Lung (tissue), 12 donors: ENCODE measurements around the gene ZNF425. TPM values are rescaled to one million over a fixed set of nuclear protein-coding genes. Genes with fewer than 3 reads are reported as not detected.
"Not testable (repeated sequence)": the region's sequence is repeated elsewhere in the genome, so short reads cannot be mapped to it uniquely, and the experiment has no call there.

Source experiments
- ATAC-seq: fragments of 200-7000 bp; cut with Tn5 transposase; one replicate; pipeline ENCODE4 v1.9.1; 2020; ENCODE audit warnings: moderate number of reproducible peaks; ENCODE audit not compliant: insufficient read depth, low FRiP score
- DNase-seq, 3 donors: peaks; one replicate each; pipeline ENCODE4 v3.0.0-alpha.2; 2013 to 2017
- H3K27ac ChIP-seq, 2 donors: one replicate each; pipeline ENCODE4 v1.5.1; 2013; ENCODE audit warnings: mild to moderate bottlenecking in 2 of 2, moderate library complexity in 2 of 2, control low read depth in 1 of 2, inconsistent platforms in 1 of 2, low read depth in 1 of 2, low read length in 1 of 2
- H3K27me3 ChIP-seq, 3 donors: one replicate each; pipeline ENCODE4 v1.5.1; 2013; ENCODE audit warnings: low read length in 2 of 3; ENCODE audit not compliant: control insufficient read depth in 3 of 3, insufficient read depth in 3 of 3
- H3K36me3 ChIP-seq, 4 donors: one replicate each; pipeline ENCODE4 v1.5.1; 2013; ENCODE audit warnings: low read length in 4 of 4, mild to moderate bottlenecking in 1 of 4, moderate library complexity in 1 of 4; ENCODE audit not compliant: control insufficient read depth in 4 of 4, insufficient read depth in 4 of 4
- H3K4me1 ChIP-seq, 5 donors: one replicate each; pipeline ENCODE4 v1.5.1; 2013; ENCODE audit warnings: low read length in 5 of 5, mild to moderate bottlenecking in 2 of 5, moderate library complexity in 1 of 5; ENCODE audit not compliant: control insufficient read depth in 5 of 5, insufficient read depth in 5 of 5
- H3K4me3 ChIP-seq: one replicate; pipeline ENCODE4 v1.5.1; 2013; ENCODE audit warnings: mild to moderate bottlenecking, control low read depth, moderate library complexity
- H3K9ac ChIP-seq, 2 donors: one replicate each; pipeline ENCODE4 v1.5.1; 2013; ENCODE audit warnings: low read length in 2 of 2, control low read depth in 1 of 2; ENCODE audit not compliant: insufficient read depth in 1 of 2
- H3K9me3 ChIP-seq, 4 donors: one replicate each; pipeline ENCODE4 v1.5.1; 2013; ENCODE audit warnings: low read length in 3 of 4, mild to moderate bottlenecking in 1 of 4, moderate library complexity in 1 of 4; ENCODE audit not compliant: control insufficient read depth in 4 of 4, insufficient read depth in 3 of 4
- CTCF ChIP-seq: IDR thresholded peaks from 2 replicates; pipeline ENCODE4 v1.5.1; 2012; ENCODE audit warnings: mild to moderate bottlenecking; ENCODE audit errors: control extremely low read depth, extremely low read depth
- WGBS, 2 donors: extraction: QIAGEN DNeasy Blood & Tissue Kit; methylation state at CpG; one replicate each; pipeline ENCODE4 v1.1.7; 2013; 5-methylcytosine and 5-hydroxymethylcytosine counted together
- polyA plus RNA-seq, 2 donors: library from polyadenylated mRNA; stranded (reverse); fragments of 200-250 nt; gene quantifications; one replicate each; pipeline ENCODE4 v1.2.1, GENCODE V29; 2013
- total RNA-seq, 2 donors: library from RNA; depleted of rRNA in 1 of 2; stranded (reverse); fragments of >200 nt in 1 of 2; gene quantifications; one replicate each; pipeline ENCODE4 v1.2.1, GENCODE V29; 2014 to 2021
- donor health status: control.
- donor health status: control.
- donor health status: Bipolar disorder and iron deficiency.
- donor health status: healthy.
- donor health status: DM: yes; HTN: yes; CAD: no.

ZNF425 gene
- total and polyA plus RNA-seq, 4 donors = 0.55 to 2.8 (median 1.2) TPM

GRCh38 chr7:149093228-149093627 is 32.9 kb downstream of the ZNF425 start:
- no peaks in the 10 kb centered on the region for H3K36me3 ChIP-seq
- no peak overlapping the region for H3K9ac ChIP-seq
- H3K4me1 ChIP-seq = peaks cover 0 to 5% (median 2%) of the 10 kb centered on the region in 5 donors
- H3K27me3 ChIP-seq = no peaks in the 10 kb centered on the region
- no peak for ATAC-seq
- no peak for DNase-seq
- H3K9me3 ChIP-seq = no peaks in the 10 kb centered on the region
- no peak overlapping the region for H3K4me3 ChIP-seq
- 56 to 63% methylated on average over 4 of the region's 4 CpGs for WGBS, 2 donors
- no peak overlapping the region for H3K27ac ChIP-seq
- no peak for TF ChIP-seq CTCF

- not testable (repeated sequence) for H3K36me3 ChIP-seq, H3K9me3 ChIP-seq, H3K27me3 ChIP-seq, DNase-seq, H3K4me1 ChIP-seq, H3K9ac ChIP-seq, ATAC-seq, H3K27ac ChIP-seq, H3K4me3 ChIP-seq
- WGBS, 2 donors = 96 to 97% methylated on average over 19 to 20 of the region's 20 CpGs
These were observed 33.9 kb downstream of the ZNF425 start for GRCh38 chr7:149092244-149092643.

- H3K9ac ChIP-seq = peak within 1 kb of the TSS; percentile 55 to 81
- no peaks in the 10 kb centered on the region for H3K9me3 ChIP-seq
- TF ChIP-seq CTCF = peak; percentile 79
- WGBS, 2 donors = 0% methylated on average over 63 to 77 of the region's 77 CpGs
- no peaks in the 10 kb centered on the region for H3K36me3 ChIP-seq
- ATAC-seq (peak; percentile 98), DNase-seq (peak; percentile 92 to 96 (median 92))
- H3K4me3 ChIP-seq = peak within 1 kb of the TSS; percentile 93
- no peaks in the 10 kb centered on the region for H3K27me3 ChIP-seq
- H3K27ac ChIP-seq = peak within 1 kb of the TSS; percentile 95 to 96
- H3K4me1 ChIP-seq = peaks cover 0 to 5% (median 2%) of the 10 kb centered on the region in 5 donors
These were observed 35.5 kb downstream of the ZNF425 start, which contains the start of gene ZNF786 for GRCh38 chr7:149090397-149091195. Gene ZNF786 (minus strand): TSS chr7:149090718. CDS start chr7:149090640, 78 bp downstream.

GRCh38 chr7:149087376-149087775 is 38.7 kb downstream of the ZNF425 start:
- no peak overlapping the region for H3K4me3 ChIP-seq
- 90 to 93% methylated on average over 6 of the region's 6 CpGs for WGBS, 2 donors
- no peaks in the 10 kb centered on the region for H3K36me3 ChIP-seq
- no peak overlapping the region for H3K9ac ChIP-seq
- H3K9me3 ChIP-seq = no peaks in the 10 kb centered on the region
- H3K4me1 ChIP-seq = peaks cover 0 to 5% (median 2%) of the 10 kb centered on the region in 5 donors
- no peaks in the 10 kb centered on the region for H3K27me3 ChIP-seq
- H3K27ac ChIP-seq = no peak overlapping the region
- no peak for ATAC-seq
- TF ChIP-seq CTCF = no peak
- DNase-seq = no peak
